COR-L47 (cell line): ENCODE data around the gene CORO2B.
"Not testable (repeated sequence)": the region's sequence is repeated elsewhere in the genome, so short reads cannot be mapped to it uniquely, and the experiment has no call there.

Source experiments
- DNase-seq: peaks from one replicate; lab custom pipeline; 2025; lab: John Stamatoyannopoulos, UW

CORO2B gene

DNA sequence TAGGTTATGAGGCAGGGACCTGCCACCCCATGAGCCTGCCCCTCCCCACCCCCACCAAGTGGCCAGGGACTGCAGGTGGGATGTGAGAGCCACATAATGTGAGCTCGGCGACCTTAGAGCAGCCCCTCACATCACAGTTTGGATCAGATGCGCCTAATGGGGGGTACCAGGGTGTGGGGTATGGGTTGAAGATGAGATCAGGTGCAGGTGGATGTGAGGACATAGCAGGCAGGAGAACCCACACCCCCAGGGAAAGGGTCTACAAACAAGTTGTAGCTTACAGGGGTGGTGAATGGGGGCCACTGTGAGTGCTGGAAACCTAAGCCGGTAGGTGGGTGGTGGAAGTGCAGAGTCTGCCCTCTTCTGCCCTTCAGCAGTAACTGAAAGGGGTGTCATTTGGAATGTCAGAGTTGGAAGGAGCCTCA lies 94.0 kb downstream of the CORO2B start:
- peak; percentile 42 for DNase-seq

GRCh38 chr15:68674975-68675374 lies 96.2 kb downstream of the CORO2B start:
- no peak for DNase-seq

GRCh38 chr15:68676011-68676605 lies 97.3 kb downstream of the CORO2B start:
- DNase-seq, result no peak

DNA sequence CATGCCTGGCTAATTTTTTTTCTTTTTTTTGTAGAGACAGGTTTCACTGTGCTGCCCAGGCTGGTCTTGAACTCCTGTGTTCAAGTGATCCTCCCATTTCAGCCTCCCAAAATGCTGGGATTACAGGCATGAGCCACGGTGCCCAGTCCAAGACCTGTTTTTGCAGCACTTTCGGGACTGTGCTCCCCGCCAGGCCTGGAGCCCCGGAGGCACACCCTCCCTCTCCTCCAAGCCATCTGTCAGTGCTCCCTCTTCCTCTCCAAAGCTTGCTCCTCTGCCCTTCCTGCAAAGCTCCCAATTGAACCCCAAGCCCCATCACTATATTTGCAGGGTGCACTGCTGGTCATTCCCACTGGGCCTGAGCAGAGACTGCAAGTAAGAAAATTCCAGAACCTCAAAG lies 98.1 kb downstream of the CORO2B start:
- no peak for DNase-seq

DNA sequence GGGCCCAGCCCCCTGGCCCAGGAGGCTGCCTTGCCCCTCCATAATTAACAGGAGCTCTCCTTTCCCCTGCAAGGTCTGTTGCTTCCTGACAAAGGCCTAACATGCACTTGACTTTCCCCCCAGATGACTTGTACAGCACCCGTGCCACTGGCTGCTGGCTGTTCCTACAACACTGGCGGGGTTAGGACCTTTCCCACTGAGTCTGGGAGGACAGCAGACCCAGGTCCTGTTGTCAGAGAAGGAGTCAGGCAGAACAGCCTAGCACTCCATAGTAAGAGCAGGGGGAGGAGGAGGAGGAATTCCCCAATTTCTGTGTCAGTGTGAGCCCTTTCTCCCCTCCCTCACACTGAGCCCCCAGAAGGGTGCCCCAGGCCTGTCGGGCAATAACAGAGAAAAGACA lies 99.2 kb downstream of the CORO2B start:
- no peak for DNase-seq

DNA sequence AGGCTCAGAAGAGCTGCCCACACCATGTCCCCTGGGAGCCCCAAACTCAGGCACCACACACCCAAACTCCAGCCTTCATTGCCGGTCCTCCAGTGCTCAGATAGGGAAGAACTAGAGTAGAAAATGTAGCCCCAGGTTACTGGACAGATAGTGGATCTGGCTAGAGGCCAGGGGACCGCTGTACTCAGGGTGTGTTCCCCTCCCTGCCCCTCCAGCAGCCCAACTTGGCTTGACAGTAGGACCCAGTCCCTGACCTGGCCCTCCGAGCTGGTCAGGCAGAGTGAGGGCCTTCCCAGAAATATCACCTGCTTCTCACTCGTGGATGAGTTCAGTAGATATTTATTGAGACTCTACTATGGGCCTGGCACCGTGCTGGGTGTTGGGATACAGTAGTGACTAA lies 100.0 kb downstream of the CORO2B start:
- no peak for DNase-seq

DNA sequence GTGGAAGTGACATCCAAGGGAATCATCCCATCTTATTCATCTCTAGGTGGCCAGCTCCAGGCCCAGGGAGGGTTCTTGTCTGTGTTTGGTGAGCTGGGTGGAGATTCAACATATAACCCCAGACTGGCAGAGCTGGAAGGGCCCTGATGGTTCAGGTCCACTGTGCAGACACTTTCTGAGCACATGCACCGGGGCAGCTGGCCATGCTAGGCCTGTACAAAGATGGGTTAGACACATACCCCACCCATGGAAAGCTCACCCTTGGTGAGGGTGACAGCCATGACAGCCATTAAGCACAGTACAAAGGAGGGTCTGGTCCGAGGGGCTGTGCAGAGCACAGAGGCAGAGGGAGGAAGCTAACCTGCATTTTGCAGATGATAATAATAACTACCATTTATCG lies 100.4 kb downstream of the CORO2B start:
- DNase-seq, result no peak

GRCh38 chr15:68679961-68680371 lies 101.2 kb downstream of the CORO2B start:
- no peak for DNase-seq

- not testable (repeated sequence) for DNase-seq
Measured at GRCh38 chr15:68680756-68681155, 102.0 kb downstream of the CORO2B start.

- DNase-seq, result no peak
Measured at GRCh38 chr15:68681836-68682235, 103.0 kb downstream of the CORO2B start.

DNA sequence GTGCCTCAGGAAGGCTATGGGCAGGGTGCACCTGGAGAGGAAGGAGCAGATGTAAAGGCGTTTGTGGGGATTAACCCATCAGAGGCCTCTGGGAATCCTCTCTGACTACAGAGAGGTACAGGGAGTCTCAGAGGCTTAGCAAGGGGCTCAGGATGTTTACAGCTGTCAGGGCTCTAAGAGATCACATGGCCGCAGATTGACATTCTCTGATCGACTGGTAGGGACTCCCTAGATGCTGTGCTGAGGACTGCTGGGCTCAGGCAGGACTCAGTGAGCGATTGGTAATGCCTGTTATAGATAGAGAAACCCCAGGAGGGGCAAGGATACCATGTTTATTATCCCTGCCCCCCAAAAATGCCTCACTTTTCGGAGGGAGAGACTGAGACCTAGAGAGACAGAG lies 103.5 kb downstream of the CORO2B start:
- no peak for DNase-seq

DNA sequence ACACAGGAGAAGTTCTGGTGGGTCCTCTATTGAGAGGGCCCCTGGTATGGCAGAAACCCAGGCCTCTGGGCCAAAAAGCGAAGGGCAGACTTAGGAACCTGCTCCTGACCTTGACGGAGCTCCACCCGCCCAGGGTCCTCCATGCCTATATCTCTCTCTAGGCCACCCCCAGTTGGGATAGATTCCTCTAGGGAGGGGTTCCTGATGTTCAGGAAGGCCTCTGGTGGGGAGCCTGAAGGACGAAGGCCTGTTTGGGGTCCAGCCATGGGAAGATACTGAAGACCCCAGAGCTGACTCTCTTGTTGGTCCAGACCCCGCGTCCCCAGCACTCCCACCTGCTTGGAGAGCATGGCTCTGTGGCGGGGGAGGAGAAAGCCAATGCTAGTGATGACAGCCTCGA lies 104.2 kb downstream of the CORO2B start:
- DNase-seq, result no peak

GRCh38 chr15:68683551-68683950 lies 104.8 kb downstream of the CORO2B start:
- DNase-seq, result no peak

GRCh38 chr15:68684476-68684875 lies 105.7 kb downstream of the CORO2B start:
- no peak for DNase-seq

DNA sequence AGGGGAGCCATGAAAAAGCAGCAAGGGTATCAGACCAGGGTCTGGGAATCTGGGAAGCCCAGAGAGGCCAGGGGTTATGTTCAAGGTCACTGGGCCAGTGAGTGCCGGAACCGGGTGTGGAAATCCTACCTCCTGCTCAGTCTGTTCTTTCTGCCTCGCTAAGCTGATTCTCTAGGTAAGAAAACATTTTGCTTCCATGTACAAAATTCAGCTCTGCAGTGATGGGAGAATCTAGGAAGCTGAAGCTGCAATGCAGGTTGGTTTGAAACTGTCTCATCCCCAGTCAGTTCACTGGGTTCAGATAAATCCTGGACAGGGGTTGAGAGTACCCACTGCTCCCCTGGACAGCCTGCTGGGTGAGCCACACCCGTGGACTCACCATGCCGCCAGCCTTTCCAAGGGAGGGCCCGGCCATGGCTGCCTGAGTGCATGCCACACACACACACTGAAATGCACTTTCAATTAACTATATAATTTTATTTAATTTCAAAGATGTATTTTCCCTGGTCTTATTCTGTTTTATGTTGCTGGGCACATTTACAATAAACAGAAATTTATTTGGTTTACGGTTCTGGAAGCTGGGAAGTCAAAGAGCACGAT lies 108.4 kb downstream of the CORO2B start:
- no peak for DNase-seq

- peak; percentile 66 for DNase-seq
Measured at GRCh38 chr15:68691705-68692104, 112.9 kb downstream of the CORO2B start.

- DNase-seq, result no peak
Measured at GRCh38 chr15:68693071-68693470, 114.3 kb downstream of the CORO2B start.

DNA sequence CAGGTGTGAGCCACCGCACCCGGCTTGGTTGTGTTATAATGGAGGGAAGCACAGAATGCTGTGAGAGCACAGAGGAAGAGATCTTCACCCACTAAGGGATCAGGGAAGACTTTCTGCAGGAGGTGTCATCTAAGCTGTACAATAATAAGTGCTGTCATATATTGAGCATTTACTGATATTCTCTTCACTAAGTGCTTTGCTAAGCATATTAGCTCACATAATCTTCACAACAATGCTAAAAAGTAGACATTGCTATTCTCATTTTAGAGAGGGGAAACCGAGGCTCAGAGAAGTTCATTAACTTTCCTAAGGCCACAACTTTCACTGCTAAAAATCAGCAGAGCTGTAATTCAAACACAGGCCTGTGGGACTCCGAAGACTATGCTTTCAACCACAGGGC lies 115.3 kb downstream of the CORO2B start:
- DNase-seq, result no peak

- DNase-seq, result no peak
Measured at GRCh38 chr15:68695061-68695595, 116.3 kb downstream of the CORO2B start.

DNA sequence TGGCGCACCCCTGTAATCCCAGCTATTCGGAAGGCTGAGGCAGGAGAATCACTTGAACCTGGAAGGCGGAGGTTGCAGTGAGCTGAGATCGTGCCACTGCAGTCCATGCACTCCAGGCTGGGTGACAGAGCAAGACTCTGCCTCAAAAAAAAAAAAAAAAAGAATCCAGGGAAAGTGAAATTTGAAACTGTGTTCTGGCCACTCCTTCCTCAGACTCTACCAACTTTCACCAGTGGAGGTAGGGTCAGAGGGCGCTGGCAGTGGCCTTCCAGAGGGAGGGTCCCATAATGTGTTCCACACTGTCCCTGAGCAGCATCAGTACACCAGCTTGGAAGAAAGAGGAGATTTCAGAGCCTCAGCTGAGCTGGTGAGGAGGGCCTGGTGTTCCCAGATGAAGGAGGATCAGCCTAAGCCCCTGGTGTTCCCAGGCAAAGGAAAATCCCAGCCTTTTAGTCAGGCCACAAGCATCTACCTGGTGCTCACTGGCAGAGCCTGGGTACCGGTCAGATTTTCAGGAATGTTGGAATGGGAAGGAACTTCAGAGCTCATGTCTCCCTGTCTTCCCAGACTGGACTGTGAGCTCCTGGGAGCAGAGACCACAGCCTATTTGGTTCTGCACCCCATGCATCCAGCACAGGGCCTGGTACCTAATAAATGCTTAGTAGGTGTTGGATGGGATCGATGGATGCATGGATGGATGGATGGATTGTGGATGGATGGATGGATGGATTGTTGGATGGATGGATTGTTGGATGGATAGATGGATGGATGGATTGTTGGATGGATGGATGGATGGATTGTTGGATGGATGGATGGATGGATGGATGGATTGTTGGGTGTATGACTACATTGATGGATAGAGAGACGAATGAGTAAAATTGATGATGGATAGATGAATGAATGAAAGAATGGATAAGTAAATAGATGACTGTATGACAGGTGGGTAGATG lies 117.9 kb downstream of the CORO2B start:
- DNase-seq, result no peak

GRCh38 chr15:68697711-68698690 lies 119.2 kb downstream of the CORO2B start:
- DNase-seq, result no peak

- DNase-seq, result no peak
Measured at GRCh38 chr15:68698708-68699107, 119.9 kb downstream of the CORO2B start.
